Iris pigment epithelial cell (primary cell): Measurements from ENCODE around the gene SMIM41.

ENCODE experiments used
- DNase-seq: peaks from one replicate; pipeline ENCODE4 v3.0.0-alpha.2; 2011; ENCODE audit warnings: low read depth

The SMIM41 gene

GRCh38 chr12:52063082-52063924 is 16.2 kb upstream of the SMIM41 start:
- no peak for DNase-seq

- peak; percentile 89 for DNase-seq
These were observed 15.4 kb upstream of the SMIM41 start for GRCh38 chr12:52063981-52064649.

GRCh38 chr12:52066346-52067080 is 13.0 kb upstream of the SMIM41 start:
- DNase-seq, result no peak

GRCh38 chr12:52067081-52067374 is 12.5 kb upstream of the SMIM41 start:
- no peak for DNase-seq

DNA sequence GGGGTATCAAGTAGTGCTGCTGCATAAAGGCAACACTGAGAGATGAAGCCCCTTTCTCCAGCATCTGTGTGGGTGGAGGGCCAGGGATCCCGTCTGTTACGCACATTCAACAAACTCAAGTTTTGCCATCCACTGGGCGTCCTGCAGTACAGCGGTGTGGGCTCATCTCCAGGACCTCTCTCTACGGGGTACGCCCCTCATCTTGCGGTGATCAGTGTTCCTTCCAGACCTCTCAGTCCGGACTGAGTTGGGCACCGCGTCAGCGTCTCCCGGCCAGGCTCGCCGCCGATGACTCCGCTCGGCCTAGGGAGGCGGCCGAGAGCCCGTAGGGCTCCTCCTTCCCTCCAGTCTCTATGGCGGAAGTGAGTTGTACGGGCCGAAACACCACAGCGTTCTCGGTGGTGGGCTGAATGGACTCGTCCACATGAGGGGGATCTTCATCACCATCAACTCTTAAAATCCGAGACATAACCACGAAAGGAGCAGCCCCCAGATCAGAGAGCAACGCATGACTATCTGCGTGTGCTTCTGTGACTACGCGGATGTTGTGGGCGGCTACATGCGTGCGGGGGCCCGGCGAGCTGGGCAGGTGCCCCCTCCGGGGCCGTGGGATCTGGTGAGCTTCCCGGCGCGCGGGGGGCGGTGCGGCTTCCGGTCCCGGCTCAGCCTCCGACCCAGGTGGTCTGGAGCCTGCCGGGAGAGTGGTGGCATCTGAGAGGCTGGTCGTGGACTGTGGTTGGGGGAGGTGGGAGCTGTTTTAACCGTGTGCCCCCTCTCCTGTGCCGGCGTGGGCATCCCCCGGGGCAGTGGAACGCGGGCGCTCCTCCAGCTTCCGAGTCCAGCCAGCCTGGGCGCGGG is 9.9 kb upstream of the SMIM41 start, which contains the start of gene ATG101:
Gene ATG101, plus strand, starts transcription at position 652 of the 858 bp plus-strand sequence. CDS start 3,673 bp downstream, outside the sequence.
- DNase-seq, result peak; percentile 97

- no peak for DNase-seq
These were observed 9.1 kb upstream of the SMIM41 start for GRCh38 chr12:52070185-52070925.

DNA sequence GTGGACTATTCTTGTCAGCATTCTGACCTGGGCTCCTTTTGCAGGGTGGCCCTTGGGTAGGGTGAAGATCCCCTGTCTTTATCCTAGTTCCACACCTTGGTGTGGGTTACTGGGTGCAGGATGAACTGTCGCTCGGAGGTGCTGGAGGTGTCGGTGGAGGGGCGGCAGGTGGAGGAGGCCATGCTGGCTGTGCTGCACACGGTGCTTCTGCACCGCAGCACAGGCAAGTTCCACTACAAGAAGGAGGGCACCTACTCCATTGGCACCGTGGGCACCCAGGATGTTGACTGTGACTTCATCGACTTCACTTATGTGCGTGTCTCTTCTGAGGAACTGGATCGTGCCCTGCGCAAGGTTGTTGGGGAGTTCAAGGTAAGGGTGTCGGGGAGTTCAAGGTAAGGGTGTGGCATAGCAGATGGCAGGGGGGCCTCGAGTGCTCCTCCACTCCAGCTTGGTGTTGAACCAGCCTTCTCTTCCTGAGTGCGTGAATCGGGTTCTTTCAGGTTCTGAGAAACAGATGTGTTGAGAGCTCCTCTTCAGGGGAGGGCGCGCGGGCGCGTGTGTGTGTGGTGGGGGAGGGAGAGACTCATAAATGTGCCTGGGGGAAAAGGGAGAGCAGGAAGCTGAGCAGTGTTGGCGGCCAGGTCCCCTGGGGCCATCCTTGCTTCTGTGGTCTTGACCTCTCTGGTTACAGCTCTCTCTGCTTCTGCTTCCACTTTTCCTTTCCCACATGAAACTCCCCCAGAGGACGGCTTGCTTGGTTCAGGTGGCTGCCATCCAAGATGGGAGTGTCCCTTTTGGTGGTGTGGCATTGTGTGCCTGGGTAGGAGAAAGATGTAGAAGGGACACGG is 5.7 kb upstream of the SMIM41 start:
- no peak for DNase-seq

- DNase-seq, result no peak
These were observed 4.4 kb upstream of the SMIM41 start for GRCh38 chr12:52074971-52075724.

GRCh38 chr12:52076811-52077210 is 2.7 kb upstream of the SMIM41 start:
- no peak for DNase-seq

- no peak for DNase-seq
These were observed 1.2 kb upstream of the SMIM41 start for GRCh38 chr12:52078276-52078675.

- DNase-seq, result no peak
These were observed 1.1 kb downstream of the SMIM41 start for GRCh38 chr12:52080403-52081251.

DNA sequence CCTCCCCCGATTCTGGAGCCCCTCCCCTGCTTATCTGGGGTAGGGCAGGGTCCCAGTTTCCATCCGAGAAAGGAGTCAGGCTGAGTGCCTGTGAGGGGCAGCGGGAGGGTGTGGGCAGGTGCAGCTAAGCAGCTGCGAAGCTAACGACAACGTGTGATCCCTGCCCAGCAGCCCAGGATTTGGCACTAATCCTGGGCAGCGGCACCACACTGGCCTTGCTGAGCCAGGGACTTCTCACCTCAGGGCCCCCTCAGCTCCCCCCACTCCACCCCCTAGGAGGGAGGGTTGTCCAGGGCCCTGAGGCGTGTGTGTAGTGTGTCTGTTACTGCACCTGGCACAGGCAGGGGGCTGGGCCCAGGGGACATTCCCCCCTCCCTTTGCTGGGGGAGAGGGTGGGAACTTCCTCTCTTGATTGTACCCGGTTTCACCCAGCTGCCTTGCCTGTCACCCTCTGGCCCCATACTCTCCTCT is 1.8 kb downstream of the SMIM41 start:
- DNase-seq, result no peak

GRCh38 chr12:52082026-52082668 is 2.6 kb downstream of the SMIM41 start:
- DNase-seq, result no peak

DNA sequence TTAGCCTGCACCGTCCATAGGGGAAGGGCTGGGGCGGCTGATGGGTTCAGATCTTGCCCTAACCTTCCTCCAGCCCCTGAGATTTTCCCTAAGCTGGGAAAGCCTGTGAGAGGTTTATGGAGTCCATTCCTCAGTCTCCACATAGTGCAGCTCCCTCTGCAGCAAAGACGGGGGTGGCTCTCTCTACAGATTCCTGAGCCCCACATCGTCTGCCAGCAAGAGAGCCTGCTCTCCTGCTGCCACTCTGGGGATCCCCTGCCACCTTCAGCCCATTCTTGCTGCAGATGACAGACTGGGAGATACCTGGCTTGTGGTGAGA is 3.1 kb downstream of the SMIM41 start:
- DNase-seq, result no peak

DNA sequence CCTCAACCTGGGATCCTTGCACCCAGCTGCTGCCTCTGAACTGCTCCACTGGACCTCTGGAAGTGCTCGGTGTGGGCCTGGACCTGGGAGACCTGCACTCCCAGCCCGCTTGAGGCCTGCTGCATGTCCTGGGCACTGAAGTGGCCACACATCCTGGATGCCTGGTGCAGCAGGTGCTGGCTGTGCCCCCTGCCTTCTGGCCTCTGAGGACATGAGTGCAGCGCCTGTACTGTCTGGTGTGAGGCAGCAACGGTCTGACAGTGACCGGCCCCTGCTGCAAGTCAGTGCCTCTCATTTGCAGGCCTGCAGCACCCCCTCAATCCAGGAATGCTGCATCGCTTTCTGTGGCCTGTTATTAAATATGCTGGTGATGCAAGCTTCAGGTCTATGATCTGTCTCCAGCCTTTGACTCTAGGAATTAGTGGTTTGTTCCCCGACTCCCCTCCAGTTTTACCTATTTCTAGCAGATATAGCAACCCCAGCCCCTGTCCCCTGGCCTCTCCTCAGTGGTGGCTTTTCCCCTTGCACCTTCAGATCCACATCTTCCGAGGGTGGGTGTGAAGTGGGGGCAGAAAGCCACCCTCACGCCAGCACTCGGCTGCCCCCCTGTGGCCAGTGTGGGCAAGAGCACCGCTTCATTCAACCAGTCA is 3.6 kb downstream of the SMIM41 start:
- peak; percentile 47 for DNase-seq

GRCh38 chr12:52083638-52083996 is 4.1 kb downstream of the SMIM41 start:
- DNase-seq, result no peak

DNA sequence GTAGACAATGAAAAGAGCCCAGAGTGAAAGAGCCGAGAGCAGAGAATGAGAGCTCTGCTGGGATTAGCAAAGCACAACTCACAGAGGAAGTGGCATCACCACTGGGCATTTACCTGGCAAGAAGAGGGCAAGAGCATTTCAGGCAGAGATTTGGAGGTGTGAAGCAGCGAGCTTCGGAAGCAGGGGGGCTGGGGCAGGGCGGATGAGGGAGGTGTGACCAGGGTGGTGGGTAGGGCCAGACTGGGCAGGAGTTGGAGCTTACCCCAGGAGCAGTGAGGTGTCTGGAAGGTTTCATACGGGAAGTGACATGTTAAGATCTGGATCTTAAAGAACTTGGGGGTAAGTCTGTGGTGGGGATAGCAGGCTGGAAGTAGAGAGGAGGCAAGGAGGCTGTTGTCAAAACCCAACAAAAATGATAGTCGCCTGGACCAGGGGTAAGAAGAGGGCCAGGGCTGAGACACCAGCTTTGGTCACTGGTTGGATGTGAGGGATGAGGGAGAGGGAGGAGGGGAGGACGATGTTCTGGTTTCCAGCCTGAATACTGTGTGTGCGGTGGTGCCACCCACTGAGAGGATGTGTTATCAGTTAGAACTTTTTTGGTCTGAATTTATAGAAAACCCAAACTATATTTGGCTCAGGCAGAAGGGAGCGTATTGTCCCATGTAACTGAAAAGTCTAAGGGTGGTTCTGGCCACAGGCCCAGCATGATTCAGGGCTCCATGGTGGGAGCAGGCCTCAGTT is 5.2 kb downstream of the SMIM41 start:
- no peak for DNase-seq
